Superior temporal gyrus (tissue), 1 donor: ENCODE data around the gene MANBA.
"Not testable (repeated sequence)": the region's sequence is repeated elsewhere in the genome, so short reads cannot be mapped to it uniquely, and the experiment has no call there.

Source experiments
- DNase-seq: peaks from one replicate; pipeline ENCODE4 v3.0.0-alpha.2; 2016; ENCODE audit errors: extremely low spot score

MANBA gene

DNA sequence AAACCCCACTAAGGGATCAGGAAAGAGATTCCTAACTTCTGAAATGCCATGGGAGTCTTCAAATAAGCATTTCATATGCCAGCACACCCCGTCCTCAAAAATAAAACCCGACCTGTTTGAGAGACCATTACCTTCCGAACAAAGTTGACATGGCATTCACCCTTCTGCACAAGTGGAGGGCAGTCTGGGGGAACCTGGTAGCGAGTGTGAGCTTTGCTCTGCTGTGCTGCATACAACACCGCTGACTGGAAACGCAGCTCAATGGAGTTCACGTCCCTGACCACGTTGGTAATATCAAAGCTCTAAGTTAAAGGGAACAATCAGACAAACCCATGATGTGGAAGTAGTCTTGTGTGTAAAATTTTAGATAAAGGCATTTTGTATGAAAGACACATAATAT, 38.0 kb downstream of the MANBA start:
- DNase-seq: no peak

DNA sequence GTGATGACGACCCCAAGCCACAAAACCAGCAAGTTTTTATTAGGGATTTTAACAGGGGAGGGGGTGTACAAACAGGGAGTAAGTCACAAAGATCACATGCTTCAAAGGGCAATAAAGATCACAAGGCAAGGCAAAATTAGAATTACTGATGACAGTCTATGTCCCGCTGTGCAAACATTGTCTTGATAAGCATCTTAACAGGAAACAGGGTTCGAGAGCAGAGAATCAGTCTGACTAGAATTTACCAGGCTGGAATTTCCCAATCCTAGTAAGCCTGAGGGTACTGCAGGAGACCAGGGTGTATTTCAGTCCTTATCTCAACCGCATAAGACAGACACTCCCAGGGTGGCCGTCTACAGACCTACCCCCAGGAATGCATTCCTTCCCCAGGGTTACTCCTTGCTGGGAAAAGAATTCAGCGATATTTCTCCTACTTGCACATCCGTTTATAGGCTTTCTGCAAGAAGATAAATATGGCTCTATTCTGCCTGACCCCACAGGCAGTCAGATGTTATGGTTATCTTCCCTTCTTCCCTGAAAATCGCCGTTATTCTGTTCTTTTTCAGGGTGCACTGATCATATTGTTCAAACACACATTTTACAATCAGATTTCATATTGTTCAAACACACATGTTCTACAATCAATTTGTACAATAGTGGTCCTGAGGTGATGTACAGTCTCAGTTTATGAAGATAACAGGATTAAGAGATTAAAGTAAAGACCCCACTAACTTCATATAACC, 41.8 kb downstream of the MANBA start:
- DNase-seq: not testable (repeated sequence)

DNA sequence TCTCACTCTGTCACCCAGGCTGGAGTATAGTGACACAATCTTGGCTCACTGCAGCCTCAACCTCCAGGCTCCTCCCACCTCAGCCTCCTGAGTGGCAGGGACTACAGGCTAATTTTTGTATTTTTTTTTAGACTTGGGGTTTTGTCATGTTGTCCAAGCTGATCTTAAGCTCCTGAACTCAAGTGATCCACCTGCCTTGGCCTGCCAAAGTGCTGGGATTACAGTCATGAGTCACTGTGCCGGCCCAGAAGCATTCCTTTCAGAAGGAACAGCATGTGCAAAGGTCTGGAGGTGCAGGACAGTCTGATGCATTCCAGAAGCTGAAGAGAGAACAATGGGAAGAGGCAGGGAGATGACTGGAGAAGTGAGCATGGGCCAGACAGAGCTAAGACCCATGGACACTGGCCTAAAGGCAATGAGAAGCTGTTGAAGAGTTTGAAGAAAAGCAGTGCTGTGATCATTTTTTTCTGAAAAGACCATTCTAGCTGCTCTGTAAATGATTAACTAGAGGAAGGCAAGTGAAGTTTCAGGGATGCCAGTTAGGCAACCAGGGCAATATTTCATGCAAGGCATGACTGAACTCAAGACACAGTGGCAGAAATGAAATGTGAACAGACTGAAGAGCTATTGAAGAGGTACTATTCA, 43.2 kb downstream of the MANBA start:
- DNase-seq: no peak

DNA sequence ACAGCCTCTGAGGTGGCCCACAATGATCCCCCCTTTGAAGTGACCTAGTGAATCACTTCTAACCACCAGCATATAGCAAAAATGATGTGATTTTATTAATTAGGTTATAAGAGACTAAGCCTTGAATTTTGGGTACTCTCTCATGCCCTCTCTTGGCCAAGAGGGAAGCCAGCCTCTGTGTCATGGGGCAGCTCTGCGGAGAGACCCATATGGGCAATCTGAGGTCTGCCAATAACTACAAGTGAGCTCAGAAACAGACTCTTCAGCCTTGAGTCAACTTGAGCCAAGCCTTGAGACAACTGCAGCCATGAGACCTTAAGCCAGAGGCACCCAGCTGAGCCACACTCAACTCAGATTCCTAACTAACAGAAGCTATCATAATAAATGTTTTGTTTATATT, 45.7 kb downstream of the MANBA start:
- DNase-seq: no peak

DNA sequence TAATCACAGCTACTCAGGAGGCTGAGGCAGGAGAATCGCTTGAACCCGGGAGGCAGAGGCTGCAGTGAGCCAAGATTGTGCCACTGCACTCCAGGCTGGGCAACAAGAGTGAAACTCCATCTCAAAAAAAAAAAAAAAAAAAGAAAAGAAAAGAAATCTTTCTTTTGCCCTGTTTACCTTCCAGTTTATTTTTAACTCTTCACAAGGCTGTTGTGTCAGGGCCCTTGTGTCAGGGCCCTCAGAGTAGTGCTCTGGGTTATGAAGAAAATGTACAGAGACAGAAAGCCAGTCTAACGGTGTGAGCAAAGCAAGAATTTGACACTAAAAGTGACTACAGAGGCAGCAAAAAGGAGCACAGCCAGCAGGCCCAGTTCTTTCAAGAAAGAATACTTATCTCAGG, 47.0 kb downstream of the MANBA start:
- DNase-seq: not testable (repeated sequence)

DNA sequence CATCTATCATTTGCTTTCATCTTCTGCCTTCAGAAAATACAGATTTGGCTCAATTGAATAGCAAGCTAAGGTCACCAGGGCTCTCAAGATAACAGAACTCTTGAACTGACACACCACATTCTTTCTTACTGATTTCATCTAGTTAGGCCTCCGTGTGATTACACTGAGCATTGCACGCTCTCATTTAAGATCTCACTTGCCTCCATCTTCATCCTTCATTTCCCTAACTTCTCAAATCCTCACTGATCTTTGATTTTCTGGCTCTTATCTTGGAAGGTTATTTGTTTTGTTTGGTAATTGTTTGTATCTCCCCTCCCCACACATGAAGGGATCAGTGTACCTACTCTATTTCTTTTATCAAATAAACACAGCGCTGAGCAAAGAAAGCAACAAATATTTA, 47.7 kb downstream of the MANBA start:
- no peak for DNase-seq

DNA sequence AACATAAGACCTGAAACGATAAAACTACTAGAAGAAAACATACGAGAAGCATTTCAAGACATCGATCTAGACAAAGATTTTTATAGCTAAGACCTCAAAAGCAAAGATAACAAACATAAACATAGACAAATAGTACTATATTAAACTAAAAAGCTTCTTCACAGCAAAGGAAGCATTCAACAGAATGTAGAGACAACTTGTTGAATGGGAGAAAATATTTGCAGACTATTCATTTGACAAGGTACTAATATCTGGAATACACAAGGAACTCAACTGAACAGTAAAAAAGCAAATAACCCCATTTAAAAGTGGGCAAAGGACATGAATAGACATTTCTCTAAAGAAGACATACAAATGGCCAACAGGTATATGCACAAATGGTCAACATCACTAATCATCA, 49.8 kb downstream of the MANBA start:
- DNase-seq: no peak

DNA sequence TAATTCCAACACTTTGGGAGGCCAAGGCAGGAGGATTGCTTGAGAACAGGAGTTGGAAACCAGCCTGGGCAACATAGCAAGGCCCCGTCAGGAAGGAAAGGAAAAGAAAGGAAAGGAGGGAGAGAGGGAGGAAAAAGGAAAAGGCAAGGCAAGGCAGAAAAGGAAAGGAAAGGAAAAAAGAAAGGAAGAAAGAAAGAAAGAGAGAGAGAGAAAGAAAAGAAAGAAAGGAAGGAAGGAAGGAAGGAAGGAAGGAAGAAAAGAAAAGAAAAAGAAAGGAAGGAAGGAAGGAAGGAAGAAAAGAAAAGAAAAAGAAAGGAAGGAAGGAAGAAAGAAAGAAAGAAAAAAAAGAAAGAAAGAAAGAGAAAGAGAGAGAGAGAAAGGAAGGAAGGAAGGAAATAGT, 51.7 kb downstream of the MANBA start:
- DNase-seq: not testable (repeated sequence)

DNA sequence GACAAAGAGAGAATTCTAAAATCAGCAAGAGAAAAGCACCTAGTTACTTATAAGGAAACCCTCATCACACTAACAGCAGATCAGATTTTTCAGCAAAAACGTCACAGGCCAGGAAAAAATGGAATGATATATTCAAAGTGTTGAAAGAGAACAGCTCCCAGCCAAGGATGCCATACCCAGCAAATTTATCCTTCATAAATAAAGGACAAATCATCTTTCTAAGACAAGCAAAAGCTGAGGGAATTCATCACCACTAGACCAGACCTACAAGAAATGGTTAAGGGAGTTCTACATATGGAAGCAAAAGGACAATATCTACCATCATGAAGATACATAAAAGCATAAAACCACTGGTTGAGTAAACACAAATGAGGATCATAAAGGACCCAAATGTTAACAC, 53.6 kb downstream of the MANBA start:
- no peak for DNase-seq

DNA sequence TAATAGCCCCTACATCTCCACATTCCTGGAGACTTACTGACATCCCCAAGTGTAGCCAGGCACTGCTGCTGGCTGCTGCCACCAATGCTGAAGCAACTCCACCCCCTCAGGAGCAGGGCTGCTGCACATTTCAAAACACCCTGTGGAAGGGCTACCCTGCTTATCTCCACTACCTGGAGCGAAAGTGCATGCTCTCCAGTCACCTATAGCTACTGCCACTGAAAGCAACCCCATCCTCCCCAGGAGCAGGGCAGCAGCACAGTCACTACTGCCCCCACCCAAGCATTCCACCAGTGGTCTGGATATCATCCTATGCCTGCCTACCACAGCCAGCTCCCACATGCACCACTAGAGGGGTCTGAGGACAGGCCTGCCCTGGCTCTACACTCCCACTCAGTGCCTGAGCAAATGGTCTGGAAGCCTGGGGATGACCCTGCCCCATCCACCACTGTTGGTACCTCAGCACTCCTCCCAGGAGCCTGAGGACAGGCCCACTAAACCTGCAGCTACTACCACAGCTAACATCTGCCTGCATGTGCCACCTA, 55.3 kb downstream of the MANBA start:
- no peak for DNase-seq

DNA sequence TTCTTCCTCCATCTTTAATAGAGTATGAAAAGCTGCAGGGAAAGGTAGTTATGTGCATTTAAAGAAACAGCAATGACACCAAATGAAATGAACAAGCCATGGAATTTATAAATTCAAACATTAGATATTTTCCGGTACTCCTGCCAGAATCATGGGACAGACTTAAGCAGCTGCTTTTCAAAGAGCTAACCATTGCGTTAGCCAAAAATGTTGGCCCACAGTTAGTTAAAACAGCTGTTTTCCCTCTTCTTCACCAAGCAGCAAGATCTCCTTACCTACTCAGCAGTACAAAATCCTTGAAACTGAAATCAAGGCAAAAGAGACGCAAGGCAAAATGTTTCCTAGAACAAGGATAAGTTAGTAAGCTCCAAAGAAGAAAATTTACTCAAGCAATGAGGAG, 64.0 kb downstream of the MANBA start:
- DNase-seq: no peak

DNA sequence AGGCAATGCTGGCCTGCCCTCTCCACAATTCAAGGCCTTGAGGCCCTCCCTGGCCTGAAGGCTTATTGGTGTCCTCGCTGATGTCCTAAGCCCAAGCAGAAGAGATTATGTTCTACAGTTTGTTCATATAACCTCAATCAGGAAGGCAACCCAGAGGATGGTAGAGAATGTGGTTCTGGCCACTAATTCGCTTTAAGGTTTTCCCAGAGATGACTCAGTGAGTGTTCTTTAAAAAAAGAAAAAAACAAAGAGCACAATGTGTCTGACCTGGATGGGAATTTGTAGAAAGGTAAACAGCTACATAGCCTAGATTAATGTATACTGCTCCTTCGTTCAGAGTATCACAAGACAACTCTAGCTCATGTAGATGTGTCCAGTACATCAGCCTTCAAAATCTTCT, 66.0 kb downstream of the MANBA start:
- no peak for DNase-seq

DNA sequence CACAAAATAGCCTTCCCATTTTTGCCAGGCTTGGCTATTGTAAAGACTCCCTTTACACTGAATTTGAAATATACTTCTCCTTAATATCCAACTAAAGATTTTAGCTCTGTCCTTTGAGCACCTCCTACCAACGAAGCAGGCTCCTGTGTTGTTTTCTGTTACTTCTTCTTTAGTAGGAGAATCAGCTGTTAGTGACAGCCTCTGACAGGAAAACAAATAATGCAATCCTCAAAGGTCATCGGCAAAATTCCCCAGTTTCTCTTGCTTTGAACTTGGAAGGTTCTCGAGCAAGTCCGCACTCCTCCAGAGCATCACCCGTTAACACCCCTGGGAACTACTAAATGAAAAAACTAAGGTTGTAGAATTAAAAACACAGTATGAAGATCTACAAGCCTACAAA, 66.9 kb downstream of the MANBA start:
- DNase-seq: no peak

DNA sequence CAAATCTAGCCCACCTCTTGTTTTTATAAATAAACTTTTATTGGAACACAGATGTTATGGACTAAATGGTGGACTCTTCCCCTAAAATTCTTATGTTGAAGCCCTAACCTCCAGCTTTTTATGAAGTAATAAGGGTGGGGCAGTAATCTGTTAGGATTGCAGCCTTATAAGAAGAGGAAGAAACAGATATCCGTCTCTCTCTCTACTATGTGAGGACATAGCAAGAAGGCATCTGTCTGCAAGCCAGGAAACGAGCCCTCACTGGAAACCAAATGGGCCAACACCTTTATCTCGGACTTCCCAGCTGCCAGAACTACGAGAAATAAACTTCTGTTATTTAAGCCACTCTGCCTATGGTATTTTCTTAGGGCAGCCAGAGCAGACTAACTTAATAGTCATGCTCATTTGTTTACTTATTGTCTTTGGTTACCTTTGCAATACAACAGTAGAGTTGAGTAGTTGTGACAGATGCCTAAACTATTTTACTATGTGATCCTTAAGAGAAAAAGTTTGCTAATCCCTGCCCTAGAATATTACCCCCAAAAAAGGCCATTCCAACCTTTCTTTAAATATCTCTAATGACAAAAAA, 67.4 kb downstream of the MANBA start:
- DNase-seq: no peak

DNA sequence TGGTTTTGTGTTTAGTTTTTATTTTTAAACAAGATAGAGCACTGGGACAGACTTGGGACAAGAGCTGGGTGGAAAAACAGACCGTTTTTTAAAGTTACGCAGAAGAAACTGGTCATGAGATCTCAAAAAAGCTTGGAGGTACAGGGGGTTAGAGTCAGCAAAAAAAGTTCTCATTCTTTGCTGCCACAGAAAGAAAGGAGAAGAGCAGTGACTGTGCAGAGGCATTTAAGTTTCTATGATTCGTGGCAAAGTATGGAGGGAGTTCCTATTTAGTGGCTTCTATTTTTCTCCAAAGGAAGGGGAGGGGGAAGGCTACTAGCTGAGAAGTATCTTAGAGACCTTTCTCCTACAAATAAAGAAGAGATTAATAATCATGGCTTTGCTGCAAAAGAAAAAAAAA, 68.3 kb downstream of the MANBA start:
- DNase-seq: no peak

DNA sequence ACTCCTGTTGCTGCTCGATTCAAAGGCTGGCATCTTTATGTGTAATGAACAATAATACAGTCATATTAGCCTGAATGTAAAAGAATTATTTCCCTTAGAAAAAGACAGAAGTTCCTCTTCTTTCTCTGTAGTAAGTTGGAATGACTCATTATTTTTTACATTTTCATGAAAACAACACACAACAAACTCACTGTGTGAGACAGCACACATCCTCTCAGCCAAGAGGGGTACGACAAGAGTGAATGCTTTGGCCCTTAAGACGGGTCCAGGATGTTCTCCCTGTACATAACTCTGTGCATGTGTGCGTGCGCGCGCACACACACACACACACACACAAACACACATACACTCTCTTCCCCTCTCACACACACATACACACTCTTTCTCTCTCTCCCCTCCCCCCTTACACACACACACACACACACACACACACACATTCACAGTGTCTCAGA, 72.8 kb downstream of the MANBA start:
- no peak for DNase-seq

DNA sequence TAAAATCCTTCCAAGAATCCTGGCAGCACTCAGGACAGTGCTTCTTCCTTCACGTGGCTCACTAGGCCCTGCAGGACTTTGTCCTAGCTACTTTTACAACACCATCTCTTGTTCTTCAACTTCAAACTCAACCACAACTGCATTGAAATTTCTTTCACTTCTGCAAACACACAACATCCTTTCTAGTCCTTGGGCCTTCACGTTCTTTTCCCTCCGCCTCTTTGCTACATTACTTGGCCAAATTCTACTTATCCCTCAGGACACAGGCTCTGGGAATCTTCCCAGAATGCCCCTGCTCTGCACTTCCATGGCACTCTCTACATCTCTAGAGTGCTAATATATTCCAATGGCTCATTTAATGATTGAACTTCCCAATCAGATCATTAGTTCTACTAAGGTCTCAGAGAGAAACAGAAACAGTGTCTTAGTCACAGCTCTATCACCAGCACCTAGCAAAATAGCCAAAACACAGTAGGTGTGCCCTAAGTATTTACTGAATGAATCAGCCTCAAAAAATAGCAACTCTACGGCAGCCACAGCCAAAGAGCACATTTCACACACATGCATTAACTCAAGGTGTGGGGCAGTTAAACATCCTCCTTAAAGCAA, 73.3 kb downstream of the MANBA start:
- DNase-seq: no peak

DNA sequence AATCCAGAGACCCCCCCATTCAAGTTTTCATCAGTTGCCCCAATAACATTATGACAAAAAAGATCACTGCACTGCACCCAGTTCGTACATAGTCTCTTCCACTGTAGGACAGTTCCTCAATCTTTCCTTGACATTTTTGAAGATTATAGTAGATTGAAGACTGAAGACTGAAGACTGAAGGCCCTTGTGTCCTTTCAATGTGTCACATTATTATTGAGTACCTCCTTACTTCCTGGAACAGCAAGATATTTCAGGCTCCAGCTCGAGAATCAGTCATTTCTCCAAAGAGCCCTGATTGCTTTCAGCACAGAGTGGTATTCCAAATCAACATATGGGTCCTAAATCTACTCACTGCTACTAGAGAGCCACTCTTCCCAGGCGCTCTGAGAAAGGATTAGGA, 75.0 kb downstream of the MANBA start:
- no peak for DNase-seq

DNA sequence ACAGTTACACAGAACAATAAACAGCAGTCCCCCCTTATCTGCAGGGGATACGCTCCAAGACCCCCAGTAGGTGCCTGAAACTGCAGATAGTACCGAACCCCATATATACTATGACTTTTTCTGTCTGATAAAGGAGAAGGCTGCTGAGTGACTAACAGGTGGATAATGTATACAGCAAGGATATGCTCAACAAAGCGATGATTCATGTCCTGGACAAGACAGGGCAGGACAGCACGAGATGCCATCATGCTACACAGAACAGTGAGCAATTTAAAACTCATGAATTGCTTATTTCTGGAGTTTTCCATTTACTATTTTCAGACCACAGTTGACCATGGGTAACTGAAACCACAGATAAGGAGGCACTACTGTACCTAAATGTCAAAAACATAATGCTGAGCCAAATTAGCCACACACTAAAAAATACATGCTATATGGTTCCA, 76.1 kb downstream of the MANBA start:
- DNase-seq: no peak

DNA sequence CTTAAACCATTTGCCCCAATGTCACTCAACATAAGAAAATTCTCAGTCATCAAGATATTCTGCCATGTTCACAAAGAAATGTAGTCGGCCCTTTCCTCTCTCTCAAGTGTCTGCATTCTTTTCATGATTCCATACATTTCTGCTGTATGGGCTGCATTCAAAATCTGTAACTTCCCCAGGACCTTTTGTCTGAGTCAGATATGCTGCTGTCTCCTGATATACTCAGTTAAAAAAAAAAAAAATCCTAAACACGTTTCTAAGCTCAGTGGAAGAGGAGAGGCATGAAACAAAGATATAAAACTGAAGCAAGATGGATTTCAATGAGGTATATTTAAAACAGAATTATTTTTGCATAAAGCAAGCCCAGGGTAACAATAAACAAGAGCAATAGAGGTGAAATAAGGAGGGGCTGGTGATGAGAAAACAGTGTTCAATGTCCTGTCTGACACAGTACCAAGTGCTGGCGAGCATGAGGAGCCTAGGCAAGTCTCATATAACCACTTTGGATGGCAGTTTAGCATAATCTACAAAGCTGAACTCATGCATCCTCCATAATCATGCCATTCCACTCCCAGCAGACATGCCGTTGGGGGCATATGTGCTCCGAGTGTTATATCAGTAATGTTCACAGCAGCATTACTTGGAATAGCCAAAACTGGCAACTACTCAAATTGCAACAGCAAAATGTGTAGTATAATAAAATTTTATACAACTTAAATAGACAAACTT, 76.7 kb downstream of the MANBA start:
- no peak for DNase-seq

DNA sequence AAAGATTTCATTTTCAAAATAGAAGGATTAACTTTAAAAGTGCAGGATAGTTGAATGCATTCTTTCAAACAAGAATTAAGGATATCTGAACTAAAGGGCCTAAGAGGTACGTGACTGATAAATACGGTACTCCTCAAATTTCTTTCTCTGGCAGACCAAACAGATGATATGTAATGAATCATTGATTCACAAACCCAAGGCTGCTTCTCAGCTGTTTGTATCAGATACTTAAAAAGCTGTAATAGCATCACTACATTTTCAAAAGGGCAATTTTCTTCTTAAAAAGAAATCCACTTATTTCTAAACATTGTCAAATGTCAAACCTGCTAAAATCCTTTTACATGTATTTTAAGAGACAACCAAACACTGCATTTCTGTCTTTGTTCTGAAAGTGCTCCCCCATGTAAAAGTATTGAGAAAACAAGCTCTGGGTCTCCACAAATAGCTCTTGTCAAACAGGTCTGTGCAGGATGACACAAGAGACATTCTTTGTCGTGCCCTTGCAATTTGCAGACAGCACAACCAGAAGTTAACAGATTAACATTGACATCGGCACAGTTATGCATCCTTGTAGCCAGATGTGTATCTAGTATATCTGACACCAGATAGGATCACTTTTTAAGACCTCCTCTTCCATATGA, 82.0 kb downstream of the MANBA start:
- DNase-seq: no peak
